Esophagus muscularis mucosa (tissue), 4 donors: Measurements from ENCODE around the gene GPR63. TPM values are rescaled to one million over a fixed set of nuclear protein-coding genes. Genes with fewer than 3 reads are reported as not detected.
"Not testable (repeated sequence)": the region's sequence is repeated elsewhere in the genome, so short reads cannot be mapped to it uniquely, and the experiment has no call there.

Experiments used
- DNase-seq: peaks from one replicate; pipeline ENCODE4 v3.0.0-alpha.2; 2017; ENCODE audit errors: extremely low spot score
- H3K27ac ChIP-seq, 4 donors: fragments of 200-600 bp; sonication (generic); replicated peaks in 1 of 4; 1 replicate in 3 of 4; 2 replicates in 1 of 4; pipeline ENCODE4 v1.5.1; 2016 to 2019; ENCODE audit warnings: mild to moderate bottlenecking in 1 of 4
- H3K27me3 ChIP-seq, 4 donors: fragments of 200-600 bp; sonication (generic); one replicate each; pipeline versions ENCODE4 v1.5.1 to v1.6.0; 2016 to 2019
- H3K36me3 ChIP-seq, 4 donors: fragments of 200-600 bp; sonication (generic); one replicate each; pipeline ENCODE4 v1.5.1; 2016 to 2019
- H3K4me1 ChIP-seq, 4 donors: fragments of 200-600 bp; sonication (generic); one replicate each; pipeline ENCODE4 v1.5.1; 2016 to 2019
- H3K4me3 ChIP-seq, 4 donors: fragments of 200-600 bp; sonication (generic); 1 replicate in 2 of 4; 2 replicates in 2 of 4; pipeline ENCODE4 v1.5.1; 2016 to 2019; ENCODE audit warnings: mild to moderate bottlenecking in 4 of 4, moderate library complexity in 1 of 4
- H3K9me3 ChIP-seq, 4 donors: fragments of 200-600 bp; sonication (generic); 1 replicate in 3 of 4; 2 replicates in 1 of 4; pipeline ENCODE4 v1.5.1; 2016 to 2019
- CTCF ChIP-seq, 3 experiments: fragments of 200-600 bp in 2 of 3; fragments of 450-650 bp in 1 of 3; sonication (generic) in 2 of 3; IDR thresholded peaks; one replicate each; pipeline ENCODE4 v1.5.1; 2017 to 2019; ENCODE audit warnings: antibody characterized with exemption in 3 of 3, mild to moderate bottlenecking in 2 of 3, moderate library complexity in 1 of 3
- EP300 ChIP-seq: sonication (generic); formaldehyde crosslinking; IDR thresholded peaks from one replicate; pipeline ENCODE4 v1.6.1; 2017; ENCODE audit warnings: antibody characterized with exemption
- POLR2A ChIP-seq: fragments of 450-650 bp; IDR thresholded peaks from one replicate; pipeline ENCODE4 v1.6.1; 2017; ENCODE audit warnings: antibody characterized with exemption, moderate library complexity, mild to moderate bottlenecking, low read depth
- POLR2AphosphoS5 ChIP-seq, 2 donors: sonication (generic); formaldehyde crosslinking; IDR thresholded peaks; one replicate each; pipeline ENCODE4 v1.6.1; 2017; ENCODE audit warnings: antibody characterized with exemption in 2 of 2
- WGBS: methylation state at CpG from one replicate; pipeline ENCODE4 v1.1.5; 2018; 5-methylcytosine and 5-hydroxymethylcytosine counted together
- intact Hi-C: fragments of 100-400 bp; cut with DNase I; formaldehyde crosslinking; loops from one replicate; pipeline ENCODE4 v1.15.1; 2023
- total RNA-seq, 4 donors: library from RNA; depleted of rRNA; stranded (reverse); fragments of >200 nt; gene quantifications; one replicate each; pipeline versions ENCODE4 v1.1.0 to v1.2.1, GENCODE V29; 2016

Gene GPR63, protein sequence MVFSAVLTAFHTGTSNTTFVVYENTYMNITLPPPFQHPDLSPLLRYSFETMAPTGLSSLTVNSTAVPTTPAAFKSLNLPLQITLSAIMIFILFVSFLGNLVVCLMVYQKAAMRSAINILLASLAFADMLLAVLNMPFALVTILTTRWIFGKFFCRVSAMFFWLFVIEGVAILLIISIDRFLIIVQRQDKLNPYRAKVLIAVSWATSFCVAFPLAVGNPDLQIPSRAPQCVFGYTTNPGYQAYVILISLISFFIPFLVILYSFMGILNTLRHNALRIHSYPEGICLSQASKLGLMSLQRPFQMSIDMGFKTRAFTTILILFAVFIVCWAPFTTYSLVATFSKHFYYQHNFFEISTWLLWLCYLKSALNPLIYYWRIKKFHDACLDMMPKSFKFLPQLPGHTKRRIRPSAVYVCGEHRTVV
- 1 to 10 TPM in 2 of 4 donors, under 1 TPM in 2; 0.83 to 2.0 (median 0.93) TPM for total RNA-seq

DNA sequence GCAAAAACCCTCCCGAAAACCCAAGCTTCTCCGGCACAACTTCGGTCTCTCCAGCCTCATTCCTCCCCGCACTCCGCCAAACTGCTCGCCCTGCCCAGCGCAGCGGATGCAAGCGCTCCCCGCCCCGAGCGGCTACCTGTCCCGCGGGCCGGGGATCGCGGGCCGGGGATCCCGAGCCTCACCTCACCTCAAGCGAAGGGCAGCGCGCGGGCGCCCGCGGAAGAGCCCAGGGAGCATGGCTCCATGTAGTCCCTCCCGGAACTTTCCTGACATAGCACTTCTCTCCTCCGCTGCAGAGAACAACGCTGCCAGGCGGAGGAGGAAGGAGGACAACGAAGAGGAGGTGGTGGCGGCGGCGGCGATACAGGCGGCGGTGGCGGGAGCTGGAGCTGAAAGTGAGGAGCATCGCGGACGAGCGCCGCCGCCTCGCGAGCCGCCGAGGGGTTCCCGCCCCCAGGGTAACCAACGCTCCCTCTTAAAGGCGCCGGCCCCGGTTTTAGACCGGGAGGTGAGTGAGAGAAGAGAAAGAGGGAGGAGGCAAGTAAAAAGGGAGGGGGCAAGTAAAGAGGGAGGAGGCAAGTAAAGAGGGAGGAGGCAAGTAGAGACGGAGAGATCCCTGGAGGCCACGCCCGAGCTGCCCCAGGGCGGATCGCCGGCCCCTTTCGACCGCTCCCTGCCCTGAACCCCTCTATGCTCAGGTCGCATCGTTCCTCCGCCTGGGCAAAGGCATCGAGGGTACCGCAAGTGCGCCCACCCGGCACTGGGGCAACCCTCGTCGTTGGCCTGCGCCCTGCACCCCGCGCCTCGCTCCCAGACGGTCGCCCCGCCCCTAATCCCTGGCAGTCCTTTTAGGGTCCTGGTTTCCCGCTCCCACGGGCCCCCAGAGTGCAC, at the start of gene GPR63:
Gene GPR63, minus strand, starts transcription at position 397 of the 891 bp plus-strand sequence. CDS start 37,746 bp downstream, outside the sequence.
- H3K4me1 ChIP-seq: peaks cover 10 to 21% (median 14%) of the 10 kb centered on the region in 4 donors
- H3K27me3 ChIP-seq: no peaks in the 10 kb centered on the region
- WGBS: under 1% methylated on average over 47 of the region's 80 CpGs
- no peaks in the 10 kb centered on the region for H3K9me3 ChIP-seq
- H3K27ac ChIP-seq: peak within 1 kb of the TSS; percentile 33 to 77 (median 65)
- intact Hi-C loops: loop anchor here (5.0 to 10.0 kb wide), 2 partner anchors 60 to 313 kb away; partner anchors contain the start of genes NDUFAF4 and UFL1
- no peak for DNase-seq
- H3K4me3 ChIP-seq: peak within 1 kb of the TSS; percentile 72 to 87 (median 78)
- TF ChIP-seq POLR2A (no peak), POLR2AphosphoS5 (IDR thresholded peaks at IDR 0.05) (peak in 1 of 2 donors; percentile 56)
- H3K36me3 ChIP-seq: no peaks in the 10 kb centered on the region

- intact Hi-C loops: no loop called here
- Histone ChIP-seq H3K36me3 (peaks cover 16 to 21% (median 19%) of the 10 kb centered on the region in 4 donors), H3K4me3 (no peak overlapping the region), H3K27ac (no peak overlapping the region), H3K4me1 (no peaks in the 10 kb centered on the region), H3K9me3 (no peaks in the 10 kb centered on the region), H3K27me3 (no peaks in the 10 kb centered on the region)
- no peak for DNase-seq
- no peak for TF ChIP-seq CTCF (IDR thresholded peaks at IDR 0.05)
- TF ChIP-seq EP300: no peak
- TF ChIP-seq POLR2A: no peak
- no peak for TF ChIP-seq POLR2AphosphoS5 (IDR thresholded peaks at IDR 0.05)
- WGBS: 81% methylated on average over 1 of the region's 1 CpG
Observed at GRCh38 chr6:96886519-96886918, 49.2 kb upstream of the GPR63 start.

DNA sequence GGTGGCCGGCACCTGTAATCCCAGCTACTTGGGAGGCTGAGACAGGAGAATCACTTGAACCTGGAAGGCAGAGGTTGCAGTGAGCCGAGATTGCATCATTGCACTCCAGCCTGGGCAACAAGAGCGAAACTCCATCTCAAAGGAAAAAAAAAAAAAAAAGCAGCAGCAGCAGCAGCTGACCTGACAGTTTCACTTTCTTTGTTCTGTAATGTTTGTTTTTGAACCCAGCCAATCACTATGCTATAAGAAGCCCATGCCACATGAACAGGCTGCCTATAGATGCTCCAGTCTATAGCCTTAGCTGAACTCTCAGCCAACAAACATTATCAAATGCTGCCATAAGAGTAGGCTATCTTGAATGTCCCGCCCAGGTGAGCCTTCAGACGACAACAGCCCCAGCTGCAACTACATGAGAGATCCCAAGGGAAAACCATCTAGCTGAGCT, 47.9 kb upstream of the GPR63 start:
- H3K27me3 ChIP-seq, DNase-seq, intact Hi-C loops, H3K36me3 ChIP-seq, H3K27ac ChIP-seq, H3K4me3 ChIP-seq, H3K9me3 ChIP-seq, H3K4me1 ChIP-seq: not testable (repeated sequence)
- WGBS: 85% methylated on average over 5 of the region's 5 CpGs

DNA sequence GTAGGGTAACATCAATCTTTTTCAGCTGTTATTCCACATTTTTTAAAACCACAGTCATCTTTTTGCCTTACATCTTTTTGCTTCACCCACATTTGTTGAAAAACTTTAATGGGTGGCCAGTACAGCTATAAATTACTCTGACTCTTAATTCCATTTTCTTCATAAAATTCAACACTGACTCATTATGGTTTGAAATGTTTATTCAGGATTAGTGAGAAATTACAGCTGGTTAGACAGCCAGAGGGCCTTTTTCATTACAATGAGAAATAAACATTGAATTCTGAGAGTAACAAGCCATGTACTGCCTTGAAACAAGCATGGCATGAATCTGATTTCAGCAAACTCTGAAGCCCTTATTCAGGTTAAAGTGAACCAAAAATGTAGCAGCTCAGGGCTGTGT, 40.9 kb upstream of the GPR63 start:
- H3K4me1 ChIP-seq: no peaks in the 10 kb centered on the region
- no peaks in the 10 kb centered on the region for H3K36me3 ChIP-seq
- TF ChIP-seq EP300 (no peak), POLR2A (no peak), CTCF (IDR thresholded peaks at IDR 0.05) (no peak)
- H3K27ac ChIP-seq: peak overlapping the region in 1 of 4 donors; percentile 20
- DNase-seq: no peak
- intact Hi-C loops: no loop called here
- H3K9me3 ChIP-seq: no peaks in the 10 kb centered on the region
- H3K27me3 ChIP-seq: no peaks in the 10 kb centered on the region
- H3K4me3 ChIP-seq: no peak overlapping the region

DNA sequence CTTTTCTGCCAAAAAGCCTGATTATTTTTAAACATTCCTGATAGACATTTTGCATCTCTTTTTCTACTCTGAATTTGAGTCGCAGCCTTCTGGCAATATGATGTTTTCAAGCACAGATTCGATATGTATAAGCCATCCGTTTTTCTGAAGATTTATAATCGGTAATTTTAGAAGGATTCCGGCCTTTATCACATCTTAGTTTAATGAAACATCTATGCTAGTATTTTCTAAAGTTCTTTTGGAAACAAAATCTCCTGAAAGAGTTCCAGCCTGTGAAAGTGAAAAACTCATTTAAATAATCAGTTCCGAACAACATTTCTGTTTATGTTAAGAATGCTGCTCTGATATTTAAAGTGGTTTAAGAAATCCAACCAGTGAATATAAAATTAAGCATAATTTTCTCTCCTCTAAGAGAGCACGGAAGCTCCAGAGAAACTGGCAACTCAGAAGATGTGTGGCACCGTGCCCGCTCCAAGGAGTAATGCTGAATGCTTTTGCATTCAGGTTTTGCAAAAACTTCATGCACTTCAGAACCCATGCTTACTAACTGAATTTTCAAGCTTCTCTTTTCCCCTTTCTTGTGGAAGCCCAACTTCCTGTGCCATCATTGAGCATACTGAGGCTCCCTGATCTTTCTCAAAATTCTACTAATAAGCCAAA, 39.7 kb upstream of the GPR63 start:
- WGBS: 81% methylated on average over 9 of the region's 9 CpGs

More for the DNA sequence above, 39.7 kb upstream of the GPR63 start:
- intact Hi-C loops: no loop called here
- TF ChIP-seq EP300 (no peak), POLR2A (no peak), POLR2AphosphoS5 (IDR thresholded peaks at IDR 0.05) (no peak), CTCF (IDR thresholded peaks at IDR 0.05) (no peak)
- H3K27me3 ChIP-seq: no peaks in the 10 kb centered on the region
- H3K4me3 ChIP-seq: no peak overlapping the region
- H3K36me3 ChIP-seq: no peaks in the 10 kb centered on the region
- no peaks in the 10 kb centered on the region for H3K9me3 ChIP-seq
- H3K27ac ChIP-seq: no peak overlapping the region
- H3K4me1 ChIP-seq: no peaks in the 10 kb centered on the region
- no peak for DNase-seq
